ENCODE measurements around the gene HOXC9.

DNA sequence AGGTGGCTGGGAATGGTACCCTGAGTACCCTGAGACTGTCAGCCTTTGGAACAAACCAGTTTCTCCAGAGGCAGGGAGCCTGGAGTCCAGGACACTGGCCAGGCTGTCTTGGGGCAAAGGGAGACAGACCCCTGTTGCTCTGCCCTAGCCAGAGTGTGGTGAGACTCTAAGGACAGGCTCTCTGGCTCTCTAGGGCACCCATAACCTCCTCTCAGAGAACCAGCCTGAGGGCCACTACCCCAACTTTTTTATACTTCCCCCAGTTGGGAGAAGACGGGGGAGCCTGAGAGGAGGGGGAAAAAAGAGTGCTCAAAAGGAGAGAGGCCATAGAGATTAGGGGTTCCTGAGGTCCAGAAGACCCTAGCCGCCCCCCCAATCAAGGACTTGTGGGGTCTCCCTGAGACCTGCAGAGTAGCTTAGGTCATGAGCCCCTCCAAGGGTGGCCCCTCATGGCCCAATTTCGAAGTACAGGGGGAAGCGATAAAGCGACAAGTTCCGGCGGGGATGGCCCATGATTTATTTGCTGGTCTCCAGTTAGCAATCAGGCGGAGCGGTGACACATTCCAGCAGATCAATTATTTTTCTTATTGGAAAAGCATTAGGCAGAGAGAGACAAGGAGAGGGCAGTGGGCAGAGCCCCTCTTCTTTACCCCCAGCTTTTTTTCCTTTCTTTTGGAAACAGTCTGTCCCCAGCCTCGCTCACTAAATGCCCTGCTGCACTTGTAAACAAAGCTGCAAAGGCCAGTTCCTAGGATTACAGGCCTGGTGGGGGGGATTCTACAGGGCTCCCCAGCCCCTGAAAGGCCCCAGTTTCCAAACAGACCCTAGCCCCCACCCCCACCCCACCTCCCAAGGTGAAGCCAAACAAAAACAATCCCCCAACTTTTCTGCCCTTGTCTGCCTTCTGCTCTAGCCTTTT lies 10.4 kb downstream of the HOXC9 start:
- TF ChIP-seq CTCF (conservative IDR thresholded peaks at IDR 0.05; ENCODE audit: low read depth, low read length) = no peak
- no peak for TF ChIP-seq EZH2 (IDR thresholded peaks at IDR 0.05; ENCODE audit: borderline replicate concordance, low read depth, low read length, poor library complexity, severe bottlenecking)
